Transverse colon (tissue), 3 donors: Measurements from ENCODE around the gene CCDC14.
"Not testable (repeated sequence)": the region's sequence is repeated elsewhere in the genome, so short reads cannot be mapped to it uniquely, and the experiment has no call there.

Source experiments
- EP300 ChIP-seq: sonication (generic); formaldehyde crosslinking; IDR thresholded peaks from one replicate; pipeline ENCODE4 v1.6.1; 2017; ENCODE audit warnings: antibody characterized with exemption, low read depth
- TF ChIP-seq, protein P1 (sequence below), 5 experiments: fragments of 200-600 bp in 3 of 5; fragments of 450-650 bp in 2 of 5; sonication (generic) in 3 of 5; IDR thresholded peaks; 1 replicate in 2 of 5; 2 replicates in 3 of 5; pipeline ENCODE4 v1.5.1; 2016 to 2017; ENCODE audit warnings: antibody characterized with exemption in 5 of 5, inconsistent platforms in 3 of 5, mild to moderate bottlenecking in 2 of 5, moderate library complexity in 1 of 5

DNA sequence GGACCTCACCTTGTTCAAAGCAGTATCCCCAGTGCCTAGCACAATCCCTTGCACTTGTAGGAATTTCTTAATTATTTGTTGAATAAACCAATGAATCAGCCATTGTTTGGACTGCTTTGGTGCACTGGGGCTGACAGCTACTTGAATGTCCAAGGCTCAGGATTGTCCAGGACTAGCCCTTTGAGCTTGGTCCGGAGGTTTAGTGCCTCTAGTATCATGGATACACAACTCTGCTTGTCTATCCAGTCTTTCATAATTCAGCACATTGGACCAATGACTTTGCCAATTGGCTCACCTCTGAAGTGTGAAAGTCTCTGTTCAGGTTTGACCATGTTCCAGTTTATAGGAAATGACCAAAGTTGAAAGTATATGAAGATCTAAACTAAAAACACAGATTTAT is 3.8 kb upstream of the CCDC14 start:
- TF ChIP-seq, protein P1, sequence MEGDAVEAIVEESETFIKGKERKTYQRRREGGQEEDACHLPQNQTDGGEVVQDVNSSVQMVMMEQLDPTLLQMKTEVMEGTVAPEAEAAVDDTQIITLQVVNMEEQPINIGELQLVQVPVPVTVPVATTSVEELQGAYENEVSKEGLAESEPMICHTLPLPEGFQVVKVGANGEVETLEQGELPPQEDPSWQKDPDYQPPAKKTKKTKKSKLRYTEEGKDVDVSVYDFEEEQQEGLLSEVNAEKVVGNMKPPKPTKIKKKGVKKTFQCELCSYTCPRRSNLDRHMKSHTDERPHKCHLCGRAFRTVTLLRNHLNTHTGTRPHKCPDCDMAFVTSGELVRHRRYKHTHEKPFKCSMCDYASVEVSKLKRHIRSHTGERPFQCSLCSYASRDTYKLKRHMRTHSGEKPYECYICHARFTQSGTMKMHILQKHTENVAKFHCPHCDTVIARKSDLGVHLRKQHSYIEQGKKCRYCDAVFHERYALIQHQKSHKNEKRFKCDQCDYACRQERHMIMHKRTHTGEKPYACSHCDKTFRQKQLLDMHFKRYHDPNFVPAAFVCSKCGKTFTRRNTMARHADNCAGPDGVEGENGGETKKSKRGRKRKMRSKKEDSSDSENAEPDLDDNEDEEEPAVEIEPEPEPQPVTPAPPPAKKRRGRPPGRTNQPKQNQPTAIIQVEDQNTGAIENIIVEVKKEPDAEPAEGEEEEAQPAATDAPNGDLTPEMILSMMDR (IDR thresholded peaks at IDR 0.05), result not testable (repeated sequence)
- not testable (repeated sequence) for TF ChIP-seq EP300
